ENCODE measurements around the gene GUCD1.

The GUCD1 gene

GRCh38 chr22:24492391-24492790, 62.5 kb downstream of the GUCD1 start:
- no peak overlapping the region for H3K27ac Mint-ChIP-seq
- ATAC-seq (replicated peaks) (no peak), DNase-seq (no peak)
- no peaks in the 10 kb centered on the region for H3K4me1 Mint-ChIP-seq
- no peaks in the 10 kb centered on the region for H3K9me3 Mint-ChIP-seq
- peaks cover 18 to 55% of the 10 kb centered on the region in 2 donors for H3K27me3 Mint-ChIP-seq
- peaks cover 0 to 2% of the 10 kb centered on the region in 2 donors for H3K36me3 Mint-ChIP-seq
- H3K4me3 Mint-ChIP-seq = no peak overlapping the region

Measured in stimulated activated naive B cell treated with anti-CD40 and anti-IgM and Interleukin-4, amounts not matched to agents 10 μg/mL and 1 μg/mL and 100 μg/mL, for 72 hours (primary cell).